PC-3 (cell line): Measurements from ENCODE around the gene DCAF5. TPM values are rescaled to one million over a fixed set of nuclear protein-coding genes. Genes with fewer than 3 reads are reported as not detected.

ENCODE experiments used
- ATAC-seq: fragments of 200-7000 bp; cut with Tn5 transposase; 2 replicates; pipeline ENCODE4 v1.9.1; 2020; ENCODE audit warnings: mild to moderate bottlenecking, moderate library complexity
- BruUV-seq: library from RNA; stranded (reverse); fragments of 400-500 nt; replicated peaks from 2 replicates; lab custom pipeline; 2021; lab: Mats Ljungman, UMichigan
- CTCF ChIA-PET: fragments of 300-600 bp; sonication (Branson Sonifier 250); formaldehyde crosslinking; loops from one replicate; lab custom pipeline; 2022; ENCODE audit warnings: antibody characterized with exemption; lab: Charles Lee
- POLR2A ChIA-PET: fragments of 300-600 bp; sonication (Branson Sonifier 250); formaldehyde crosslinking; loops from one replicate; lab custom pipeline; 2022; ENCODE audit warnings: antibody characterized with exemption; ENCODE audit not compliant: unreplicated experiment; lab: Charles Lee
- DNase-seq: peaks from one replicate; pipeline ENCODE4 v3.0.0-alpha.2; 2015
- H2AFZ ChIP-seq: fragments of 300-600 bp; sonication (generic); 2 replicates; pipeline ENCODE4 v1.6.0; 2016; ENCODE audit warnings: antibody characterized with exemption, low read length
- H3F3A ChIP-seq: fragments of 300-600 bp; sonication (generic); one replicate; pipeline ENCODE4 v1.6.0; 2017; ENCODE audit warnings: antibody characterized with exemption, low read length, control low read depth, mild to moderate bottlenecking; ENCODE audit not compliant: unreplicated experiment
- H3K27ac ChIP-seq: fragments of 300-600 bp; sonication (generic); 2 replicates; pipeline ENCODE4 v1.5.1; 2016; ENCODE audit warnings: mild to moderate bottlenecking, low read length
- H3K27me3 ChIP-seq: fragments of 300-600 bp; sonication (generic); 2 replicates; pipeline ENCODE4 v1.6.1; 2016; ENCODE audit warnings: low read length, mixed read lengths
- H3K36me3 ChIP-seq: fragments of 300-600 bp; sonication (generic); 2 replicates; pipeline ENCODE4 v1.6.1; 2016; ENCODE audit warnings: low read depth, mixed run types, low read length, mixed read lengths
- H3K4me1 ChIP-seq: fragments of 300-600 bp; sonication (generic); 2 replicates; pipeline ENCODE4 v1.5.1; 2016; ENCODE audit warnings: low read length; ENCODE audit not compliant: insufficient read depth
- H3K4me2 ChIP-seq: fragments of 300-600 bp; sonication (generic); 2 replicates; pipeline ENCODE4 v1.6.0; 2016; ENCODE audit warnings: low read length
- H3K4me3 ChIP-seq: fragments of 300-600 bp; sonication (generic); 2 replicates; pipeline ENCODE4 v1.5.1; 2016; ENCODE audit warnings: mild to moderate bottlenecking, low read length, mixed read lengths
- H3K79me2 ChIP-seq: fragments of 300-600 bp; sonication (generic); 2 replicates; pipeline ENCODE4 v1.6.1; 2017; ENCODE audit warnings: low read length, mixed read lengths
- H3K9ac ChIP-seq: fragments of 300-600 bp; sonication (generic); 2 replicates; pipeline ENCODE4 v1.6.0; 2016; ENCODE audit warnings: mild to moderate bottlenecking, low read length
- H3K9me2 ChIP-seq: fragments of 300-600 bp; sonication (generic); replicated peaks from 2 replicates; pipeline ENCODE4 v1.6.1; 2016; ENCODE audit warnings: mixed run types, low read length, mixed read lengths
- H3K9me3 ChIP-seq: fragments of 300-600 bp; sonication (generic); 2 replicates; pipeline ENCODE4 v1.6.1; 2016; ENCODE audit warnings: low read length, mixed read lengths
- H4K20me1 ChIP-seq: fragments of 300-600 bp; sonication (generic); 2 replicates; pipeline ENCODE4 v1.6.1; 2016; ENCODE audit warnings: low read length, mixed read lengths
- CTCF ChIP-seq: fragments of 300-600 bp; sonication (generic); conservative IDR thresholded peaks from 2 replicates; pipeline ENCODE4 v1.5.1; 2017; ENCODE audit warnings: antibody characterized with exemption, low read depth, mild to moderate bottlenecking, low read length
- EZH2 ChIP-seq: fragments of 300-600 bp; sonication (generic); IDR thresholded peaks from one replicate; pipeline ENCODE4 v1.6.1; 2017; ENCODE audit warnings: antibody characterized with exemption, mild to moderate bottlenecking, low read length; ENCODE audit not compliant: unreplicated experiment
- EZH2phosphoT487 ChIP-seq: fragments of 300-600 bp; sonication (generic); IDR thresholded peaks from 2 replicates; pipeline ENCODE4 v1.6.1; 2018; ENCODE audit warnings: mild to moderate bottlenecking, antibody characterized with exemption, low read length, borderline replicate concordance
- intact Hi-C: fragments of 100-400 bp; cut with micrococcal nuclease; formaldehyde crosslinking; loops from 2 replicates; pipeline ENCODE4 v1.9.0; 2023
- total RNA-seq: library from RNA; depleted of rRNA; stranded (reverse); fragments of >200 nt; gene quantifications from 2 replicates; pipeline ENCODE4 v1.2.3, GENCODE V29; 2014

Gene DCAF5
- total RNA-seq, 1 experiment from 2014 or later: 17.5 TPM

DNA sequence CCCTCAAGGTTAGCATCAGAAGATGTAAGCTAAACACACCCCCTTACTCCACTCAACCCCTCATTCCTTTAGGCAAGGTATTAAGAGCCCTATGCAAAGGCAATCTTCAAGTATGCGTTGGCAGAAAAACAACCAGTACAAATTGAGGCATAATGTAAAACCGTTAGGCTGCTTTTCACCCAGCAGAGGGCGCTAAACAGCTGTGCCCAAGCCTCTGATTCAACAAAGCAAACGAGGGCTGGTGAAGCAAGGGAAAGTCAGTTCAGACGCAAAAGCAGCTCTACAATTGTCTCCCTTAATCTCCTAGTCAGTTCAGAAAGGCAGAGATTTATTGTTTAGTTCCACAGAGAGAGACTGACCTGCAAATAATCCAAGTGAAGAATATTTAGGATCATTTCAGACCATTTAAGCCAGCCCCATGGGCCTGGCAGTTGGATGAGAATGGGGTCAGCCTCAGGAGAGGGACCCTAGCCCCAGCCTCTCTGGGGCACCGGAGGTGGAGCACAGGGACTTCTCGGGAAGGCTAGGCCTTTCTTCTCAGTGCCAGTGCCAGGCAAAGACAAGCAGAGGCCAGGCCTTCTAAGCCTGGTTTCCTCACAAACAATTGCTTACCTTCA is 23.5 kb downstream of the DCAF5 start:
- Histone ChIP-seq H2AFZ (no peak overlapping the region), H3K4me2 (peak overlapping the region; percentile 27; the same call in 1 of the 2 replicates), H3K9me3 (no peaks in the 10 kb centered on the region), H3K27me3 (no peaks in the 10 kb centered on the region), H3K27ac (0 out of 2 replicates have a peak overlapping the region, but pooled peaks have one; percentile 6), H3K9me2 (no peaks in the 10 kb centered on the region), H3K9ac (no peak overlapping the region), H3F3A (no peaks in the 10 kb centered on the region), H3K4me1 (peaks cover 34% of the 10 kb centered on the region), H3K36me3 (no peaks in the 10 kb centered on the region), H3K79me2 (peaks cover 92% of the 10 kb centered on the region), H4K20me1 (peaks cover 12% of the 10 kb centered on the region), H3K4me3 (no peak overlapping the region)
- intact Hi-C loops: loop anchor here (1.0 kb wide), 5 partner anchors 62 to 331 kb away; partner anchors contain the start of gene EXD2
- ATAC-seq (peak; percentile 77), DNase-seq (peak; percentile 84)
- POLR2A ChIA-PET: no interaction called here
- CTCF ChIA-PET: interaction anchor here (0.5 to 2.6 kb wide), 16 partner anchors 13 to 373 kb away, joined by 3 to 20 read pairs (median 4); partner anchors contain the start of gene EXD2
- TF ChIP-seq EZH2: no peak
- TF ChIP-seq EZH2phosphoT487: no peak
- peak; percentile 98 for TF ChIP-seq CTCF
- no TSS peak for BruUV-seq

DNA sequence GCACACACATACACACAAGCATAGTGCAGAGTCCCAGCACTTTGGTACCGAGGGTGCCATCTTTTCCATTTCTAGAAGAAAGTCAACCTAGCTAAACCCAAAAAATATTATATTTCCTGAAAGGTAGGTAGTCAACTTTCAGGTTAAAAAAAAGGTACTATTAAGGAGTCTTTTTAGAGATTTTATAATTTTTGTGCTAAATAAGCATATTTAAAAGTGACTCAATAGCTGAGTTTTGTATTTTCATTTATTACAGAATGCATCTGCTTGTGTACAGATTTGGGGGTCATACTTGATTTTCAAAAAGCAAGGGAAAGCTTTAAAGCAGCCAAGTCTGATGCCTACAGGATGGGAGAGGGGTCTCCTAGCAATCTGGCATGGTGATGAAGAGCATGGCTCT is 34.6 kb downstream of the DCAF5 start:
- no peaks in the 10 kb centered on the region for H4K20me1 ChIP-seq
- ChIA-PET POLR2A (no interaction called here), CTCF (no interaction called here)
- H3K27ac ChIP-seq: no peak overlapping the region
- no peak overlapping the region for H3K9ac ChIP-seq
- H3K36me3 ChIP-seq: peaks cover 45% of the 10 kb centered on the region; the same call in 1 of the 2 replicates
- 0 out of 2 replicates have a peak, but pooled peaks cover 4% of the 10 kb centered on the region for H3K79me2 ChIP-seq
- ATAC-seq (no peak), DNase-seq (no peak)
- H2AFZ ChIP-seq: no peak overlapping the region
- no peaks in the 10 kb centered on the region for H3F3A ChIP-seq
- no peak overlapping the region for H3K4me2 ChIP-seq
- H3K27me3 ChIP-seq: no peaks in the 10 kb centered on the region
- no TSS peak for BruUV-seq
- no peaks in the 10 kb centered on the region for H3K4me1 ChIP-seq
- no peaks in the 10 kb centered on the region for H3K9me2 ChIP-seq
- no peaks in the 10 kb centered on the region for H3K9me3 ChIP-seq
- intact Hi-C loops: no loop called here
- H3K4me3 ChIP-seq: no peak overlapping the region
- TF ChIP-seq EZH2phosphoT487: no peak
- no peak for TF ChIP-seq CTCF
- TF ChIP-seq EZH2: no peak
